Stimulated activated CD8-positive, alpha-beta memory T cell treated with anti-CD3 and anti-CD28 coated beads, Interleukin-7, amount 100 ng/mL, for 48 hours (primary cell): ENCODE results near the gene P3H4.

Experiments
- DNase-seq, 2 donors: peaks; one replicate each; pipeline ENCODE4 v3.0.0-alpha.2; 2020; ENCODE audit warnings: low read depth in 1 of 2; ENCODE audit errors: extremely low read depth in 1 of 2

Gene P3H4

GRCh38 chr17:41822216-41823140, 10.7 kb upstream of the P3H4 start:
- no peak for DNase-seq

- no peak for DNase-seq
Measured at GRCh38 chr17:41821776-41822175, 10.0 kb upstream of the P3H4 start.

- no peak for DNase-seq
Measured at GRCh38 chr17:41818024-41818423, 6.3 kb upstream of the P3H4 start.

GRCh38 chr17:41816637-41817320, 5.0 kb upstream of the P3H4 start:
- no peak for DNase-seq

GRCh38 chr17:41814195-41814594, 2.4 kb upstream of the P3H4 start:
- DNase-seq: no peak

- DNase-seq: no peak
Measured at GRCh38 chr17:41813699-41814124, 2.0 kb upstream of the P3H4 start.

GRCh38 chr17:41813152-41813680, 1.5 kb upstream of the P3H4 start:
- no peak for DNase-seq

GRCh38 chr17:41812381-41813151, 817 bp upstream of the P3H4 start, which contains the start of gene FKBP10:
FKBP10 (plus strand) TSS chr17:41813004; CDS start chr17:41813035, 31 bp downstream.
- DNase-seq: no peak

- no peak for DNase-seq
Measured at GRCh38 chr17:41810659-41811548, 845 bp downstream of the P3H4 start.

GRCh38 chr17:41806685-41807445, 4.9 kb downstream of the P3H4 start:
- no peak for DNase-seq

- DNase-seq: no peak
Measured at GRCh38 chr17:41803049-41804020, 8.4 kb downstream of the P3H4 start.

- peak; percentile 31 to 39 for DNase-seq
Measured at GRCh38 chr17:41801374-41802271, 10.1 kb downstream of the P3H4 start.

GRCh38 chr17:41800601-41801373, 11.0 kb downstream of the P3H4 start:
- DNase-seq: no peak

GRCh38 chr17:41799366-41799765, 12.4 kb downstream of the P3H4 start:
- DNase-seq: no peak

- DNase-seq: no peak
Measured at GRCh38 chr17:41797377-41797776, 14.4 kb downstream of the P3H4 start.
